ENCODE measurements around the gene FCHO2.

DNA sequence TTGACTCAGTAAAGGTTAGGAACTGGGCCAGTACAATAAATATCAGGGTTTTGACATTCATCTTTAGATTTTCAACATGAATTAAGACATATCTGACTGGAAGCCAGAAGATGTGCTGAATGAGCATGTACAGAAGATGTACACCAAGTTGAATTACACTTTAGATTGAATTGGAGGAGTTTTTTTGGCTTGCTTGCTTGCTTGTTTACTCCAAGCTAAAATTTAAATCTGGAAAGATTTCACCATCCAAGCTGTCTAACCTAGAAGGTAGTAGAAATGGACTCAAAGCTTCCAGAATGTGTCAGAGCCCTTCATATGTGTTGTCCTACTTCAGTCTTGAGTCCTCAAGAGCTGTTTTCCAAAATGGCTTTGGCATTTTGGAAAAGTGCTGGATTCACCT lies 49.0 kb upstream of the FCHO2 start:
- TF ChIP-seq CTCF (IDR thresholded peaks at IDR 0.05; ENCODE audit: low read depth, low read length, poor library complexity, severe bottlenecking) (no peak), EZH2phosphoT487 (IDR thresholded peaks at IDR 0.05; ENCODE audit: borderline replicate concordance, low read length) (no peak)

All from DOHH2 (cell line).